AG09309 (cell line): ENCODE data around the gene TRIM8.

Source experiments
- DNase-seq: peaks from one replicate; pipeline ENCODE4 v3.0.0-alpha.2; 2010; ENCODE audit warnings: low read depth
- H3K4me3 ChIP-seq: 2 replicates; pipeline ENCODE4 v1.5.1; 2011; ENCODE audit warnings: mild to moderate bottlenecking, low read depth, low read length, moderate library complexity; ENCODE audit not compliant: control insufficient read depth
- TF ChIP-seq, protein P1 (sequence below): IDR thresholded peaks from 2 replicates; pipeline ENCODE4 v1.5.1; 2011; ENCODE audit warnings: mild to moderate bottlenecking, low read depth, low read length, inconsistent platforms; ENCODE audit not compliant: insufficient read depth, control insufficient read depth; ENCODE audit errors: missing control alignments

Gene TRIM8

DNA sequence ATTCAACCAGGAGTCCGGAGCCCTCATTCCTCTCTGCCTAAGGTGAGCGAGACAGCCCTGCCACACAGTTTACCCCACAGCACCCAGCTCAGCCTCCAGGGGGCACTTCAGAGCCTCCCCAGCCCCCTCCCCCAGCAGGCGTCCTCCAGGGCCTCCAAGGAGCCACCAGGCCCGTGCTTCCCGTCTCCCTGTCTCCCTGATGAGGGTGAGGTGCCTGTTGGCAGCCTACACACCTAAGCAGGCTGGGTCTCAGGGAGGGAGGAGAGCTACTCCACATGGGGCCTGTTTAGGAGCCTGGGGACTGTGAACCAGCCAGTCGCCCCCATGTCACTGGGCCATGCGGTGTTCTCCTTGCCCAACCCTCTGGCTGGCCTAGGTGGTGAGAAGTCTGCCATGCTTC lies 28.9 kb upstream of the TRIM8 start:
- DNase-seq, result no peak
- TF ChIP-seq, protein P1, sequence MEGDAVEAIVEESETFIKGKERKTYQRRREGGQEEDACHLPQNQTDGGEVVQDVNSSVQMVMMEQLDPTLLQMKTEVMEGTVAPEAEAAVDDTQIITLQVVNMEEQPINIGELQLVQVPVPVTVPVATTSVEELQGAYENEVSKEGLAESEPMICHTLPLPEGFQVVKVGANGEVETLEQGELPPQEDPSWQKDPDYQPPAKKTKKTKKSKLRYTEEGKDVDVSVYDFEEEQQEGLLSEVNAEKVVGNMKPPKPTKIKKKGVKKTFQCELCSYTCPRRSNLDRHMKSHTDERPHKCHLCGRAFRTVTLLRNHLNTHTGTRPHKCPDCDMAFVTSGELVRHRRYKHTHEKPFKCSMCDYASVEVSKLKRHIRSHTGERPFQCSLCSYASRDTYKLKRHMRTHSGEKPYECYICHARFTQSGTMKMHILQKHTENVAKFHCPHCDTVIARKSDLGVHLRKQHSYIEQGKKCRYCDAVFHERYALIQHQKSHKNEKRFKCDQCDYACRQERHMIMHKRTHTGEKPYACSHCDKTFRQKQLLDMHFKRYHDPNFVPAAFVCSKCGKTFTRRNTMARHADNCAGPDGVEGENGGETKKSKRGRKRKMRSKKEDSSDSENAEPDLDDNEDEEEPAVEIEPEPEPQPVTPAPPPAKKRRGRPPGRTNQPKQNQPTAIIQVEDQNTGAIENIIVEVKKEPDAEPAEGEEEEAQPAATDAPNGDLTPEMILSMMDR, result peak; percentile 39
- H3K4me3 ChIP-seq, result no peak overlapping the region

DNA sequence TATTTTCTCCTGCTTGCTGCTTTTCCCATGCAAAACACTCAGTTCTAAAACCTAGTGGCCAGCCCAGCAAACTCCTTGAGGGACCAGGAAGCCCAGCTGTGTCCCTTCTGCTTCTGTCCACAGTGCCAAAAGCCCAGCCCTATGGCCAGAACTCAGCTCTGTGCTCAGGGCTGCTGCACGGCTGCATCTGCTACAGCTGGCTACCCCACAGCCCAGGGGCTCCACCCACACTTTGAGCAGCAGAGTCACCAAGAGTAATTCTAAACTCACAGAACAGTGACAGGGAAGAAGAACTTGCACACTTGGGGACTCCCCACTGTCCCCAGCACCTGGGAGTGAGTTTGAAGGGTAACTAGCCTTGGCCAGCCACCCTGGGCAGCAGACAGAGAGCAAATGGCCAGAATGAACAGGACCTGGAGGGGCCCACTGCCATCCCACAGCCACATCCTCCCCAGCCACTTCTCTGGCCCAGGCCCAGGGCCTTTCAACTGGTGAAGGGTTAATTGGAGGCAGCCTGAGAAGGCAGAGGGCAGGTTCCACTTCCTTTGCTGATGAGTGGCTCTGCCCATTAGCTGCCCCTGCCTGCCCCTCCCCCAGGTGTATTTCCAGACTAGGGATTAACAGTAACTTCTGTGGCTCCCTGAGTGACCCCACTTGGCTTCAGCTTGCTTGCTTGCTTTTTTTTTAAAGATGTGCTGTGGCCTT lies 28.1 kb upstream of the TRIM8 start:
- no peak overlapping the region for H3K4me3 ChIP-seq
- TF ChIP-seq, protein P1, result no peak
- no peak for DNase-seq

DNA sequence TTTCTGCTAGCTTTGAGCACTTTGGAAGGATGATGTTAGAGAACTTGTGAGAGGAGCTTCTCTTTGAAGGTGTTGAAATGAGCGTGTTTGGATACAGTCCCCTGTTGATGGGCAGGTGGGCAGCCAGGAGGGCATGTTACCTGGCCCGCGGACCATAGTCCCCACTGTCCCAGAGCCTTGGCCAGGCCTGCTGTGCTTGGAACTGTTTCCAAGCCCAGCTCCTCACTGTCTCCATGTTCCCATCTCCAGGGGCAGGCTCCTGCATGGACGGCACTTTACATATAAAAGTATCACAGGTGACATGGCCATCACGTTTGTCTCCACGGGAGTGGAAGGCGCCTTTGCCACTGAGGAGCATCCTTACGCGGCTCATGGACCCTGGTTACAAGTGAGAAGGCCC lies 27.2 kb upstream of the TRIM8 start:
- no peak overlapping the region for H3K4me3 ChIP-seq
- TF ChIP-seq, protein P1, result no peak
- DNase-seq, result no peak

DNA sequence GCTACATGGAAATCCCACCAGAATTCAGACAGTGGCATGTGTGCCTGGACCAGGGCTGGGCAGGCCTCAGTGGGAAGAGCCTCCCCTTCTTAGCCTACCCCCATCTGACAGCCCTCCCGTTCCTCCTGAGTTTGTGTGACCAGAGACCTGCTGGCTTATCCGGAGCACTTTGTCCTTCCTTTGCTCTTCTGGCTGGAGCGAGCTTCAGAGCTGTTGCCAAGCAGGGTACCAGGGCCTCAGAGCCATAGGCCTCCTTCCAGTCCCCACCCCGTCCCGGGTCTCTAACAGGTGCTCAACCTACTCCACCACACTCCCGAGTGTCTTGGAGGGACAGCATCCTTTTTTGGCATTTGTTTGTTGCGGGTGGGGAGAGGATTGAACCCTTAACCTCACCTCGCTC lies 26.5 kb upstream of the TRIM8 start:
- H3K4me3 ChIP-seq, result no peak overlapping the region
- TF ChIP-seq, protein P1, result no peak
- no peak for DNase-seq

DNA sequence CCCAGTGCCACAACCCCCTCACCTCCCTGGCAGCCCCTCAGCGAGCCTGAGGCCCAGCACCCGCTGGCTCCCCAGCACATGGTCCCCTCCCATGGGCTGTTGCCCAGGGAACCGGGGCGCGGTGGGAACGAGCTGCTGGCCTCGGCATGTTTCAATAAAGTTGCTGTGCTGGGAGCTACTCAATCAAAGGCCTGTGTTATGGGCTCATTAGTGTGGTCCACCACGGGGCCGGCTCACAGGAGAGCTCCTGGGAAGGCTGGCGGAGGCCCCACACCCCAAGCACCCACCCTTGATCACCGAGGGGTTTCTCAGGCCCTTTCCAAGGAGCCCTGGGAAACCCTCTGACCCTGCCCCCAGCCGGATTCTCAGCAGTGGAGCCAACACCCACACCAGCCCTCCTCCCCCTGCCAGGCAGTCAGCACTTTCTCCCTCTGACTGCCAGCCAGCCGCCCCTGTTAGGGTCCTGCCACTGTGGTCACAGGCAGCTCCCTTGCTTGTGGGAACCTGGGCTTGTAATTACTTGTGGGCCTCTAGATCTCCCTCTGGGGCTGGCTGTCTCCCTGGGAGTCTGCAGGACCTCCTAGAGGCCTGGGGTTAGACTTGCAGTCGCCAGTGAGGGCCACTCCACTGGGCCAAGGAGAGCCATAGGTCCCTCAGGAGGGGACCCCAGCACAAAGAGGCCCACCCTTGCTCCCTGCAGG lies 24.8 kb upstream of the TRIM8 start:
- no peak for DNase-seq
- no peak overlapping the region for H3K4me3 ChIP-seq

DNA sequence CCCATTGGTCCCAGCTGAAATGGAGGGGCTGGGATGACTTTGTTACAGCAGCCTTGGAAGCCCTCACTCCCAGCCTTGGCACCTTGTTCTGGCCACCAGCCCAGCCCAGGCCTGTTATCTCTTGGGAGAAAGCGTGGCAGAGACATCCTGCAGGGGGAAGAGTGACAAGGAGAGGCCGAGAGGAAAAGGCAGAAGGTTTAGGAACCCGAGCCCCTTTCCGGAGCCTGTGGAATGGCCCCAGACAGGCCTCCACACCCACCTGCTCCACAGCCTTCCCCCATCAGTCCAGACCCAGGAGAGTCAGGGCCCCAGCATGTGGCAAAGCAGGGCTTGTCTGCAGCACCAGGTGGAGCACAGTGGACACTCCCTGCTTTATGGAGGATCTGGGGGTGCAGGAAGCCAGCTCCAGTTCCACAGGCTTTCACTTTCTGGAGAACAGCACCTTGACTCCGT lies 24.1 kb upstream of the TRIM8 start:
- no peak overlapping the region for H3K4me3 ChIP-seq

More for the DNA sequence above, 24.8 kb upstream of the TRIM8 start:
- TF ChIP-seq, protein P1, result no peak

More for the DNA sequence above, 24.1 kb upstream of the TRIM8 start:
- DNase-seq, result no peak
- TF ChIP-seq, protein P1, result no peak
